ENCODE measurements around the gene ZSWIM8.

DNA sequence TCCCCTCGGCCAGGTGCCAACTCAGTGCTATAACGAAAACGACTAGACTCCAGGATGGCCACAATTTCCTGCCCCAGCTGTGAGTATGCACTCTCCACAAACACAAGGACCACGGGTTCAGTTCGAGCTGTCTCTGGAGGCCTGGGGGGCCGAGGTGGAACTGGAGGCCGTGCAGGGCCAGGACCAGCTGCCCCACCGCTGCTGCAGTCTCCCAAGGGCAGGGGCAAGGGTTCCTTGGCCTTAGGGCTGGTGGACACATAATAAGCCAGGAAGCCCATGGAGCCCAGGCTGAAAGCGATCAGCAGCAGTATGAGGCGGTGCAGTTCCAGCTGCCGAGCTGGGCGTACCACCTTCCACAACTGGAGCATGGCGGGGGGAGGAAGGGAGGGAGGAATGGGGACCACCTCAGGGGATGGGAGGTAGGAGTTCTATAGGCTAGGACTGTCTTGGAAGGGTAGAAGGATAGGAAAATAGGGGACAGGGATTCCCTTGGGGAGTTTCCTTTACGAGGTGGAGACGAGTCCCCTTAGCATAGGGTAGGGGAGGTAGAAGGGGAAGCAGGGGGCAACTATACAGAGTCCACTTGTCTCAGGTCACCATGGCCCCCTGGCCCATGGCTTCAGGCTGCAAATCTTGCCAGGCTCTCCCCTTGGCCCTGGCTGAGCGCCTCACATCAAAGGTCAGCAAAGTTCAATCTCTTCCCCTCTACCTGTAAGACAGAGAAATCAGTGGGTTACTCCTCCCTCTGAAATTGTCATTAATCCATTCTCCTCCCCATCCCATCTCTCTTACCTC lies 22.8 kb downstream of the ZSWIM8 start:
- TF ChIP-seq EZH2 (IDR thresholded peaks at IDR 0.05; ENCODE audit: insufficient read depth, poor library complexity, severe bottlenecking), result no peak
- TF ChIP-seq EZH2phosphoT487 (IDR thresholded peaks at IDR 0.05; ENCODE audit: insufficient read depth, low read depth), result no peak
